HEK293 (cell line): ENCODE results near the gene VPS29.

ENCODE experiments used
- SCRT2 ChIP-seq: fragments of 450-650 bp; formaldehyde crosslinking; IDR thresholded peaks from 2 replicates; pipeline ENCODE4 v1.5.1; 2016; ENCODE audit warnings: missing biosample characterization, missing genetic modification characterization
- ZBTB20 ChIP-seq: fragments of 450-650 bp; formaldehyde crosslinking; IDR thresholded peaks from 2 replicates; pipeline ENCODE4 v1.5.1; 2016; ENCODE audit warnings: missing biosample characterization, missing genetic modification characterization
- ZFP37 ChIP-seq: fragments of 450-650 bp; formaldehyde crosslinking; IDR thresholded peaks from 2 replicates; pipeline ENCODE4 v1.5.1; 2016; ENCODE audit warnings: missing biosample characterization, missing genetic modification characterization
- ZIC2 ChIP-seq: fragments of 450-650 bp; formaldehyde crosslinking; IDR thresholded peaks from 2 replicates; pipeline ENCODE4 v1.5.1; 2016; ENCODE audit warnings: missing biosample characterization, missing genetic modification characterization
- ZNF121 ChIP-seq: fragments of 450-650 bp; formaldehyde crosslinking; IDR thresholded peaks from 2 replicates; pipeline ENCODE4 v1.5.1; 2016; ENCODE audit warnings: missing biosample characterization, missing genetic modification characterization
- TF ChIP-seq, protein P1 (sequence below): fragments of 450-650 bp; formaldehyde crosslinking; IDR thresholded peaks from 2 replicates; pipeline ENCODE4 v1.5.1; 2016; ENCODE audit warnings: missing biosample characterization, missing genetic modification characterization
- TF ChIP-seq, protein P2 (sequence below): fragments of 450-650 bp; formaldehyde crosslinking; IDR thresholded peaks from 2 replicates; pipeline ENCODE4 v1.5.1; 2016; ENCODE audit warnings: missing biosample characterization, missing genetic modification characterization

DNA sequence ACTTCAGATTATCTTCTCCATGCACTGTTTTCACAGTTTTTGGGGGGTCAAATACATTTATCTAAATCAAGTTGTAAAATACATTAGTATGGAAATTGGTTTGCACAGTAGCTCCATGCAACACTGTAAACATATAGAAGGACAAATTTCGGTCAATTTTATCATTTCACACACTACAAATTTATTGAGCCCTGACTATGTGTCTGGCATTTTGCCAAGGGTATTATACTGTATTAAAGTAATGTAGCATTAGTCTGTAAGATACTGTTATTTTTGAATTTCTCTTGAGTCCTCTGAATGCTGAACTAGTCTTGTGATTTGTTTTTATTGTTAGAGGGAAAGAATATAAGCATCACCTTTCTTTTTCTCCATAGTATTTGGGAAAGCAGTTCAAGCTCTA, 1.5 kb upstream of the VPS29 start:
- TF ChIP-seq, protein P1, sequence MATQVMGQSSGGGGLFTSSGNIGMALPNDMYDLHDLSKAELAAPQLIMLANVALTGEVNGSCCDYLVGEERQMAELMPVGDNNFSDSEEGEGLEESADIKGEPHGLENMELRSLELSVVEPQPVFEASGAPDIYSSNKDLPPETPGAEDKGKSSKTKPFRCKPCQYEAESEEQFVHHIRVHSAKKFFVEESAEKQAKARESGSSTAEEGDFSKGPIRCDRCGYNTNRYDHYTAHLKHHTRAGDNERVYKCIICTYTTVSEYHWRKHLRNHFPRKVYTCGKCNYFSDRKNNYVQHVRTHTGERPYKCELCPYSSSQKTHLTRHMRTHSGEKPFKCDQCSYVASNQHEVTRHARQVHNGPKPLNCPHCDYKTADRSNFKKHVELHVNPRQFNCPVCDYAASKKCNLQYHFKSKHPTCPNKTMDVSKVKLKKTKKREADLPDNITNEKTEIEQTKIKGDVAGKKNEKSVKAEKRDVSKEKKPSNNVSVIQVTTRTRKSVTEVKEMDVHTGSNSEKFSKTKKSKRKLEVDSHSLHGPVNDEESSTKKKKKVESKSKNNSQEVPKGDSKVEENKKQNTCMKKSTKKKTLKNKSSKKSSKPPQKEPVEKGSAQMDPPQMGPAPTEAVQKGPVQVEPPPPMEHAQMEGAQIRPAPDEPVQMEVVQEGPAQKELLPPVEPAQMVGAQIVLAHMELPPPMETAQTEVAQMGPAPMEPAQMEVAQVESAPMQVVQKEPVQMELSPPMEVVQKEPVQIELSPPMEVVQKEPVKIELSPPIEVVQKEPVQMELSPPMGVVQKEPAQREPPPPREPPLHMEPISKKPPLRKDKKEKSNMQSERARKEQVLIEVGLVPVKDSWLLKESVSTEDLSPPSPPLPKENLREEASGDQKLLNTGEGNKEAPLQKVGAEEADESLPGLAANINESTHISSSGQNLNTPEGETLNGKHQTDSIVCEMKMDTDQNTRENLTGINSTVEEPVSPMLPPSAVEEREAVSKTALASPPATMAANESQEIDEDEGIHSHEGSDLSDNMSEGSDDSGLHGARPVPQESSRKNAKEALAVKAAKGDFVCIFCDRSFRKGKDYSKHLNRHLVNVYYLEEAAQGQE, result no peak
- TF ChIP-seq, protein P2, sequence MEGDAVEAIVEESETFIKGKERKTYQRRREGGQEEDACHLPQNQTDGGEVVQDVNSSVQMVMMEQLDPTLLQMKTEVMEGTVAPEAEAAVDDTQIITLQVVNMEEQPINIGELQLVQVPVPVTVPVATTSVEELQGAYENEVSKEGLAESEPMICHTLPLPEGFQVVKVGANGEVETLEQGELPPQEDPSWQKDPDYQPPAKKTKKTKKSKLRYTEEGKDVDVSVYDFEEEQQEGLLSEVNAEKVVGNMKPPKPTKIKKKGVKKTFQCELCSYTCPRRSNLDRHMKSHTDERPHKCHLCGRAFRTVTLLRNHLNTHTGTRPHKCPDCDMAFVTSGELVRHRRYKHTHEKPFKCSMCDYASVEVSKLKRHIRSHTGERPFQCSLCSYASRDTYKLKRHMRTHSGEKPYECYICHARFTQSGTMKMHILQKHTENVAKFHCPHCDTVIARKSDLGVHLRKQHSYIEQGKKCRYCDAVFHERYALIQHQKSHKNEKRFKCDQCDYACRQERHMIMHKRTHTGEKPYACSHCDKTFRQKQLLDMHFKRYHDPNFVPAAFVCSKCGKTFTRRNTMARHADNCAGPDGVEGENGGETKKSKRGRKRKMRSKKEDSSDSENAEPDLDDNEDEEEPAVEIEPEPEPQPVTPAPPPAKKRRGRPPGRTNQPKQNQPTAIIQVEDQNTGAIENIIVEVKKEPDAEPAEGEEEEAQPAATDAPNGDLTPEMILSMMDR (tag by site-specific recombination), result no peak
- TF ChIP-seq ZIC2 (tag by site-specific recombination), result no peak
- no peak for TF ChIP-seq SCRT2
- TF ChIP-seq ZFP37 (tag by site-specific recombination), result no peak
- no peak for TF ChIP-seq ZBTB20 (tag by site-specific recombination)
- TF ChIP-seq ZNF121 (tag by site-specific recombination), result no peak
